HG02571 (cell line): ENCODE measurements around the gene FN1.

Source experiments
- ATAC-seq: cut with Tn5 transposase; IDR thresholded peaks from one replicate; pipeline ENCODE4 v1.9.1; 2021; ENCODE audit warnings: mild to moderate bottlenecking, moderate library complexity; ENCODE audit not compliant: unreplicated experiment

Gene FN1

GRCh38 chr2:215388002-215388728 is 47.7 kb downstream of the FN1 start:
- no peak for ATAC-seq

GRCh38 chr2:215386566-215386965 is 49.3 kb downstream of the FN1 start:
- ATAC-seq = no peak

GRCh38 chr2:215384710-215385109 is 51.2 kb downstream of the FN1 start:
- ATAC-seq = no peak

- no peak for ATAC-seq
Measured at GRCh38 chr2:215383652-215384279, 52.1 kb downstream of the FN1 start.

GRCh38 chr2:215382480-215382879 is 53.4 kb downstream of the FN1 start:
- ATAC-seq = no peak

GRCh38 chr2:215382011-215382410 is 53.9 kb downstream of the FN1 start:
- no peak for ATAC-seq

GRCh38 chr2:215380699-215381098 is 55.2 kb downstream of the FN1 start:
- no peak for ATAC-seq

GRCh38 chr2:215379948-215380347 is 55.9 kb downstream of the FN1 start:
- no peak for ATAC-seq

- ATAC-seq = no peak
Measured at GRCh38 chr2:215379039-215379438, 56.8 kb downstream of the FN1 start.

- ATAC-seq = no peak
Measured at GRCh38 chr2:215378045-215378444, 57.8 kb downstream of the FN1 start.

GRCh38 chr2:215377283-215377682 is 58.6 kb downstream of the FN1 start:
- ATAC-seq = no peak

GRCh38 chr2:215376103-215376780 is 59.6 kb downstream of the FN1 start:
- no peak for ATAC-seq

- no peak for ATAC-seq
Measured at GRCh38 chr2:215375467-215375830, 60.4 kb downstream of the FN1 start.

GRCh38 chr2:215374642-215375466 is 61.0 kb downstream of the FN1 start:
- no peak for ATAC-seq

- ATAC-seq = no peak
Measured at GRCh38 chr2:215374002-215374401, 61.9 kb downstream of the FN1 start.

GRCh38 chr2:215372968-215373649 is 62.8 kb downstream of the FN1 start:
- ATAC-seq = no peak

GRCh38 chr2:215371915-215372897 is 63.7 kb downstream of the FN1 start:
- ATAC-seq = no peak

GRCh38 chr2:215370112-215370965 is 65.5 kb downstream of the FN1 start:
- no peak for ATAC-seq
